Measurements from ENCODE around the gene NINJ2. TPM values are rescaled to one million over a fixed set of nuclear protein-coding genes. Genes with fewer than 3 reads are reported as not detected.

Gene NINJ2
- total RNA-seq, 3 donors from 2014 or later (not counting 1 experiment from before 2014, with no cell fraction given): 3.1 to 6.6 (median 4.9) TPM

- H3K27me3 ChIP-seq (ENCODE audit: control insufficient read depth, insufficient read depth, low read length): no peaks in the 10 kb centered on the region
- H3K9me3 ChIP-seq (ENCODE audit: control insufficient read depth, insufficient read depth, low read length): no peaks in the 10 kb centered on the region
- H3K4me1 ChIP-seq (ENCODE audit: control insufficient read depth, insufficient read depth, low read length): peaks cover 21% of the 10 kb centered on the region
- H3K4me3 Mint-ChIP-seq: no peak overlapping the region
- no peaks in the 10 kb centered on the region for H3K27me3 Mint-ChIP-seq (ENCODE audit: low read depth in 2 of 2)
- intact Hi-C loops (cut with micrococcal nuclease): no loop called here
- H3K36me3 ChIP-seq (ENCODE audit: control insufficient read depth, insufficient read depth, low read length): peaks cover 4% of the 10 kb centered on the region
- peaks cover 14 to 34% of the 10 kb centered on the region in 2 donors for H3K4me1 Mint-ChIP-seq
- H3K4me3 ChIP-seq (ENCODE audit: low read length): no peak overlapping the region
- ATAC-seq (no peak), DNase-seq (no peak)
- no peaks in the 10 kb centered on the region for H3K36me3 Mint-ChIP-seq
- no peak overlapping the region for H3K27ac ChIP-seq (ENCODE audit: low read length)
- TF ChIP-seq CTCF (IDR thresholded peaks at IDR 0.05): no peak
- 93% methylated on average over 10 of the region's 14 CpGs for WGBS (ENCODE audit: insufficient coverage)
- H3K27ac Mint-ChIP-seq: no peak overlapping the region
- H3K9me3 Mint-ChIP-seq: no peaks in the 10 kb centered on the region
Observed at GRCh38 chr12:646442-647384, 16.5 kb downstream of the NINJ2 start.

- Mint-ChIP-seq H3K27ac (peak overlapping the region; percentile 70 to 94), H3K9me3 (no peaks in the 10 kb centered on the region), H3K36me3 (no peaks in the 10 kb centered on the region), H3K27me3 (ENCODE audit: low read depth in 2 of 2) (no peaks in the 10 kb centered on the region), H3K4me3 (peak overlapping the region; percentile 45), H3K4me1 (peaks cover 14 to 29% of the 10 kb centered on the region in 2 donors)
- H3K4me3 ChIP-seq (ENCODE audit: low read length): no peak overlapping the region
- intact Hi-C loops (cut with micrococcal nuclease): no loop called here
- H3K9me3 ChIP-seq (ENCODE audit: control insufficient read depth, insufficient read depth, low read length): no peaks in the 10 kb centered on the region
- DNase-seq: no peak
- no peak for TF ChIP-seq CTCF (IDR thresholded peaks at IDR 0.05)
- WGBS (ENCODE audit: insufficient coverage): 76% methylated on average over 7 of the region's 8 CpGs
- H3K36me3 ChIP-seq (ENCODE audit: control insufficient read depth, insufficient read depth, low read length): peaks cover 4% of the 10 kb centered on the region
- H3K27me3 ChIP-seq (ENCODE audit: control insufficient read depth, insufficient read depth, low read length): no peaks in the 10 kb centered on the region
- no peak overlapping the region for H3K27ac ChIP-seq (ENCODE audit: low read length)
- H3K4me1 ChIP-seq (ENCODE audit: control insufficient read depth, insufficient read depth, low read length): peaks cover 21% of the 10 kb centered on the region
- ATAC-seq: no peak
Observed at GRCh38 chr12:645563-646071, 17.6 kb downstream of the NINJ2 start.

GRCh38 chr12:644818-645552 is 18.3 kb downstream of the NINJ2 start:
- peaks cover 21% of the 10 kb centered on the region for H3K4me1 ChIP-seq (ENCODE audit: control insufficient read depth, insufficient read depth, low read length)
- Mint-ChIP-seq H3K36me3 (no peaks in the 10 kb centered on the region), H3K4me3 (peak overlapping the region; percentile 89), H3K27me3 (ENCODE audit: low read depth in 2 of 2) (no peaks in the 10 kb centered on the region), H3K27ac (peak overlapping the region; percentile 91 to 94), H3K9me3 (no peaks in the 10 kb centered on the region), H3K4me1 (peaks cover 14 to 31% of the 10 kb centered on the region in 2 donors)
- no peak for TF ChIP-seq CTCF (IDR thresholded peaks at IDR 0.05)
- H3K4me3 ChIP-seq (ENCODE audit: low read length): no peak overlapping the region
- no peaks in the 10 kb centered on the region for H3K27me3 ChIP-seq (ENCODE audit: control insufficient read depth, insufficient read depth, low read length)
- WGBS (ENCODE audit: insufficient coverage): over 99% methylated on average over 6 of the region's 6 CpGs
- peaks cover 4% of the 10 kb centered on the region for H3K36me3 ChIP-seq (ENCODE audit: control insufficient read depth, insufficient read depth, low read length)
- H3K27ac ChIP-seq (ENCODE audit: low read length): no peak overlapping the region
- intact Hi-C loops (cut with micrococcal nuclease): loop anchor here (5.0 kb wide), 1 partner anchor 42 kb away; no protein-coding TSS in a partner anchor
- DNase-seq: no peak
- ATAC-seq: no peak
- no peaks in the 10 kb centered on the region for H3K9me3 ChIP-seq (ENCODE audit: control insufficient read depth, insufficient read depth, low read length)
